HEK293 (cell line): ENCODE results near the gene STXBP5L.

Source experiments
- CTCF ChIA-PET: fragments of 350-600 bp; formaldehyde crosslinking; extraction: SDS; loops from one replicate; lab custom pipeline; 2021; ENCODE audit warnings: antibody characterized with exemption; lab: Yijun Ruan, JAX
- POLR2A ChIA-PET: fragments of 300-600 bp; formaldehyde crosslinking; extraction: SDS; loops from one replicate; lab custom pipeline; 2020; ENCODE audit warnings: antibody characterized with exemption, inconsistent platforms; lab: Yijun Ruan, JAX
- H3K27ac ChIP-seq: fragments of 200-500 bp; sonication (Bioruptor generic); 2 replicates; pipeline ENCODE4 v1.5.1; 2014; ENCODE audit warnings: low read depth, low read length, control low read depth, inconsistent platforms; ENCODE audit errors: extremely low read depth
- H3K36me3 ChIP-seq, 2 experiments: fragments of 200-500 bp in 1 of 2; sonication (Bioruptor generic) in 1 of 2; 1 replicate in 1 of 2; 2 replicates in 1 of 2; pipeline ENCODE4 v1.5.1; 2014 to 2017; ENCODE audit warnings: inconsistent platforms in 2 of 2, low read length in 2 of 2; ENCODE audit not compliant: control insufficient read depth in 2 of 2, insufficient read depth in 1 of 2
- H3K4me1 ChIP-seq: fragments of 200-500 bp; sonication (Bioruptor generic); 2 replicates; pipeline ENCODE4 v1.5.1; 2014; ENCODE audit warnings: mild to moderate bottlenecking, low read length, inconsistent platforms; ENCODE audit not compliant: control insufficient read depth, insufficient read depth
- H3K4me3 ChIP-seq: 2 replicates; pipeline ENCODE4 v1.5.1; 2011; ENCODE audit warnings: low read depth, mild to moderate bottlenecking, control low read depth, low read length, moderate library complexity
- H3K9me3 ChIP-seq: fragments of 200-500 bp; sonication (Bioruptor generic); 2 replicates; pipeline ENCODE4 v1.5.1; 2014; ENCODE audit warnings: low read depth, low read length, inconsistent platforms; ENCODE audit not compliant: control insufficient read depth, insufficient read depth
- AEBP2 ChIP-seq: fragments of 450-650 bp; formaldehyde crosslinking; IDR thresholded peaks from 2 replicates; pipeline ENCODE4 v1.5.1; 2016; ENCODE audit warnings: missing biosample characterization, missing genetic modification characterization, borderline replicate concordance
- OSR2 ChIP-seq: fragments of 450-650 bp; formaldehyde crosslinking; IDR thresholded peaks from 2 replicates; pipeline ENCODE4 v1.5.1; 2016; ENCODE audit warnings: missing biosample characterization, missing genetic modification characterization
- PRDM10 ChIP-seq: fragments of 450-650 bp; formaldehyde crosslinking; IDR thresholded peaks from 2 replicates; pipeline ENCODE4 v1.5.1; 2016; ENCODE audit warnings: missing biosample characterization, missing genetic modification characterization
- PRDM6 ChIP-seq: fragments of 450-650 bp; formaldehyde crosslinking; IDR thresholded peaks from 2 replicates; pipeline ENCODE4 v1.5.1; 2017; ENCODE audit warnings: missing biosample characterization, missing genetic modification characterization
- ZBTB26 ChIP-seq: fragments of 450-650 bp; formaldehyde crosslinking; optimal IDR thresholded peaks from 2 replicates; pipeline ENCODE3; 2016; ENCODE audit warnings: missing biosample characterization, mild to moderate bottlenecking, missing genetic modification characterization
- ZNF112 ChIP-seq: fragments of 450-650 bp; formaldehyde crosslinking; IDR thresholded peaks from 2 replicates; pipeline ENCODE4 v1.5.0; 2017; ENCODE audit warnings: missing biosample characterization, missing genetic modification characterization
- ZNF133 ChIP-seq: fragments of 450-650 bp; formaldehyde crosslinking; IDR thresholded peaks from 2 replicates; pipeline ENCODE4 v1.5.1; 2016; ENCODE audit warnings: missing biosample characterization, missing genetic modification characterization
- ZNF157 ChIP-seq: fragments of 450-650 bp; formaldehyde crosslinking; IDR thresholded peaks from 2 replicates; pipeline ENCODE4 v1.5.1; 2016; ENCODE audit warnings: missing biosample characterization, missing genetic modification characterization
- ZNF394 ChIP-seq: fragments of 450-650 bp; formaldehyde crosslinking; IDR thresholded peaks from 2 replicates; pipeline ENCODE4 v1.5.1; 2016; ENCODE audit warnings: missing biosample characterization, missing genetic modification characterization, mild to moderate bottlenecking, moderate library complexity, borderline replicate concordance
- ZNF585B ChIP-seq: fragments of 450-650 bp; formaldehyde crosslinking; IDR thresholded peaks from 2 replicates; pipeline ENCODE4 v1.5.1; 2016; ENCODE audit warnings: missing biosample characterization, missing genetic modification characterization
- ZNF626 ChIP-seq: fragments of 450-650 bp; sonication (Bioruptor Pico); formaldehyde crosslinking; IDR thresholded peaks from 2 replicates; pipeline ENCODE4 v1.5.1; 2018; ENCODE audit warnings: missing biosample characterization, missing genetic modification characterization, inconsistent platforms
- ZNF629 ChIP-seq: fragments of 450-650 bp; formaldehyde crosslinking; IDR thresholded peaks from 2 replicates; pipeline ENCODE4 v1.5.1; 2017; ENCODE audit warnings: missing biosample characterization, missing genetic modification characterization
- ZNF670 ChIP-seq: fragments of 450-650 bp; formaldehyde crosslinking; IDR thresholded peaks from 2 replicates; pipeline ENCODE4 v1.5.1; 2016; ENCODE audit warnings: missing biosample characterization, missing genetic modification characterization, low read depth
- ZNF768 ChIP-seq: fragments of 450-650 bp; formaldehyde crosslinking; IDR thresholded peaks from 2 replicates; pipeline ENCODE4 v1.5.1; 2018; ENCODE audit warnings: missing biosample characterization, mild to moderate bottlenecking, missing genetic modification characterization
- ZNF777 ChIP-seq: fragments of 450-650 bp; formaldehyde crosslinking; IDR thresholded peaks from 2 replicates; pipeline ENCODE4 v1.5.1; 2017; ENCODE audit warnings: missing biosample characterization, missing genetic modification characterization, borderline replicate concordance
- ZXDB ChIP-seq: fragments of 450-650 bp; formaldehyde crosslinking; IDR thresholded peaks from 2 replicates; pipeline ENCODE4 v1.5.1; 2016; ENCODE audit warnings: missing biosample characterization, missing genetic modification characterization
- TF ChIP-seq, protein P1 (sequence below): fragments of 450-650 bp; formaldehyde crosslinking; conservative IDR thresholded peaks from 2 replicates; pipeline ENCODE4 v1.5.1; 2016; ENCODE audit warnings: low read depth, missing biosample characterization, missing genetic modification characterization
- TF ChIP-seq, protein P2 (sequence below): fragments of 450-650 bp; formaldehyde crosslinking; IDR thresholded peaks from 2 replicates; pipeline ENCODE4 v1.5.1; 2016; ENCODE audit warnings: missing biosample characterization, missing genetic modification characterization

Gene STXBP5L

DNA sequence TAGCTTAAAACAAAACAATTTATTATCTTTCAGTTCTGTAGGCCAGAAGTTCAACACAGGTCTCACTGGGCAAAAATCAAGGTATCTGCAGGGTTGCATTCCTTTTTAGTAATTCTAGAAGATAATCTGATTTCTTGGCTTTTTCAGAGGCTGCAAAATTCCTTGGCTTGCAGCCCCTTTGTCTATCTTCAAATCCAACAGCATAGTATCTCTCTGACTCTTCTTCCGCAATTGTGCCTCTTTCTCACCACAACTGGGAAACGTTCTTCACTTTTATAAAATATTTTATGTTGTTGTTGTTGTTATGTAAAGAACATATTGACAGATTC lies 218.7 kb downstream of the STXBP5L start:
- no peaks in the 10 kb centered on the region for H3K36me3 ChIP-seq
- POLR2A ChIA-PET, result no interaction called here
- TF ChIP-seq ZNF585B (tag by site-specific recombination), result no peak
- no peak for TF ChIP-seq AEBP2 (tag by site-specific recombination)
- TF ChIP-seq ZNF112 (tag by site-specific recombination), result no peak
- TF ChIP-seq ZNF626 (tag by site-specific recombination), result no peak
- TF ChIP-seq PRDM6 (tag by site-specific recombination), result no peak
- TF ChIP-seq, protein P1, sequence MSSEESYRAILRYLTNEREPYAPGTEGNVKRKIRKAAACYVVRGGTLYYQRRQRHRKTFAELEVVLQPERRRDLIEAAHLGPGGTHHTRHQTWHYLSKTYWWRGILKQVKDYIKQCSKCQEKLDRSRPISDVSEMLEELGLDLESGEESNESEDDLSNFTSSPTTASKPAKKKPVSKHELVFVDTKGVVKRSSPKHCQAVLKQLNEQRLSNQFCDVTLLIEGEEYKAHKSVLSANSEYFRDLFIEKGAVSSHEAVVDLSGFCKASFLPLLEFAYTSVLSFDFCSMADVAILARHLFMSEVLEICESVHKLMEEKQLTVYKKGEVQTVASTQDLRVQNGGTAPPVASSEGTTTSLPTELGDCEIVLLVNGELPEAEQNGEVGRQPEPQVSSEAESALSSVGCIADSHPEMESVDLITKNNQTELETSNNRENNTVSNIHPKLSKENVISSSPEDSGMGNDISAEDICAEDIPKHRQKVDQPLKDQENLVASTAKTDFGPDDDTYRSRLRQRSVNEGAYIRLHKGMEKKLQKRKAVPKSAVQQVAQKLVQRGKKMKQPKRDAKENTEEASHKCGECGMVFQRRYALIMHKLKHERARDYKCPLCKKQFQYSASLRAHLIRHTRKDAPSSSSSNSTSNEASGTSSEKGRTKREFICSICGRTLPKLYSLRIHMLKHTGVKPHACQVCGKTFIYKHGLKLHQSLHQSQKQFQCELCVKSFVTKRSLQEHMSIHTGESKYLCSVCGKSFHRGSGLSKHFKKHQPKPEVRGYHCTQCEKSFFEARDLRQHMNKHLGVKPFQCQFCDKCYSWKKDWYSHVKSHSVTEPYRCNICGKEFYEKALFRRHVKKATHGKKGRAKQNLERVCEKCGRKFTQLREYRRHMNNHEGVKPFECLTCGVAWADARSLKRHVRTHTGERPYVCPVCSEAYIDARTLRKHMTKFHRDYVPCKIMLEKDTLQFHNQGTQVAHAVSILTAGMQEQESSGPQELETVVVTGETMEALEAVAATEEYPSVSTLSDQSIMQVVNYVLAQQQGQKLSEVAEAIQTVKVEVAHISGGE (tag by site-specific recombination), result no peak
- TF ChIP-seq ZXDB (tag by site-specific recombination), result no peak
- no peak for TF ChIP-seq ZNF768 (tag by site-specific recombination)
- no peak for TF ChIP-seq ZNF670
- no peak for TF ChIP-seq ZNF394 (tag by site-specific recombination)
- no peaks in the 10 kb centered on the region for H3K9me3 ChIP-seq
- H3K4me1 ChIP-seq, result no peaks in the 10 kb centered on the region
- CTCF ChIA-PET, result interaction anchor here (0.7 kb wide), 1 partner anchor 11 kb away, joined by 3 read pairs; no protein-coding TSS in a partner anchor
- H3K4me3 ChIP-seq, result no peak overlapping the region
- H3K27ac ChIP-seq, result no peak overlapping the region

DNA sequence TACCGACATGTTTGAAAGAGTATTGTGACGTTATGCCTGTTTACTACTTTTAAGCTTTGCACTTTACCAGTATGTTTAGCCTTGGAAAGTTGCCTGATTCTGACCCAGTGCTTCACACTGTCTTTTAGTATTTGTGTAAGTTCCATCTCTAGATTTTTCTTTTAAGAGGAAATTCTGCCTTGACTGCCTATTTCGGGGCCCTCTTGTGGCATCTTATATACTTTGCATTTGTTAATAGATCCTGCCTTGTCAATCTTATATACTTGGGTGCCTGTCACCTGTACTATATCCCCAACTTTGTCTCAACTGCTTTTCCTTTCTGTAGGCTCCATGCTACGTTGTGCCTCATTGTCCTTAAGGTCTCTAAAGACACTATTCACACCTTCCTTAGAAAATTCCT lies 244.6 kb downstream of the STXBP5L start:
- H3K36me3 ChIP-seq, result no peaks in the 10 kb centered on the region
- no peak for TF ChIP-seq ZNF777
- ChIA-PET CTCF (no interaction called here), POLR2A (no interaction called here)
- no peak overlapping the region for H3K27ac ChIP-seq
- H3K4me1 ChIP-seq, result no peaks in the 10 kb centered on the region
- no peaks in the 10 kb centered on the region for H3K9me3 ChIP-seq
- H3K4me3 ChIP-seq, result no peak overlapping the region

- H3K27ac ChIP-seq, result no peak overlapping the region
- CTCF ChIA-PET, result interaction anchor here (0.6 to 1.1 kb wide), 2 partner anchors 46 to 594 kb away, joined by 3 read pairs; no protein-coding TSS in a partner anchor
- POLR2A ChIA-PET, result no interaction called here
- no peaks in the 10 kb centered on the region for H3K4me1 ChIP-seq
- no peaks in the 10 kb centered on the region for H3K36me3 ChIP-seq
- H3K4me3 ChIP-seq, result no peak overlapping the region
- no peaks in the 10 kb centered on the region for H3K9me3 ChIP-seq
- TF ChIP-seq PRDM10 (no peak), ZNF157 (tag by site-specific recombination) (no peak), ZNF629 (tag by site-specific recombination) (no peak), ZBTB26 (tag by site-specific recombination) (no peak), ZNF133 (no peak), OSR2 (no peak)
- TF ChIP-seq, protein P2, sequence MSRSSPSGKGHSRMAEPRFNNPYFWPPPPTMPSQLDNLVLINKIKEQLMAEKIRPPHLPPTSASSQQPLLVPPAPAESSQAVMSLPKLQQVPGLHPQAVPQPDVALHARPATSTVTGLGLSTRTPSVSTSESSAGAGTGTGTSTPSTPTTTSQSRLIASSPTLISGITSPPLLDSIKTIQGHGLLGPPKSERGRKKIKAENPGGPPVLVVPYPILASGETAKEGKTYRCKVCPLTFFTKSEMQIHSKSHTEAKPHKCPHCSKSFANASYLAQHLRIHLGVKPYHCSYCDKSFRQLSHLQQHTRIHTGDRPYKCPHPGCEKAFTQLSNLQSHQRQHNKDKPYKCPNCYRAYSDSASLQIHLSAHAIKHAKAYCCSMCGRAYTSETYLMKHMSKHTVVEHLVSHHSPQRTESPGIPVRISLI (tag by site-specific recombination), result no peak
Measured at GRCh38 chr3:121153851-121154250, 245.8 kb downstream of the STXBP5L start.
